Keratinocyte (primary cell): ENCODE results near the gene ATP9B. TPM values are rescaled to one million over a fixed set of nuclear protein-coding genes. Genes with fewer than 3 reads are reported as not detected.

ENCODE experiments used
- DNase-seq: peaks from one replicate; pipeline ENCODE4 v3.0.0-alpha.2; 2011; ENCODE audit warnings: low read depth, missing footprints, low spot score
- FAIRE-seq: peaks from 2 replicates; lab custom pipeline; 2011; peaks lifted over from hg19 to GRCh38; lab: Jason Lieb, UNC
- H2AFZ ChIP-seq: 2 replicates; pipeline ENCODE4 v1.6.0; 2012; ENCODE audit warnings: low read length, control low read depth, inconsistent platforms; ENCODE audit not compliant: control insufficient read depth
- H3K27ac ChIP-seq: 2 replicates; pipeline ENCODE4 v1.5.1; 2011; ENCODE audit warnings: low read length; ENCODE audit not compliant: control insufficient read depth, insufficient read depth
- H3K27me3 ChIP-seq: 3 replicates; pipeline ENCODE4 v1.6.0; 2011; ENCODE audit warnings: low read length; ENCODE audit not compliant: control insufficient read depth, insufficient read depth; ENCODE audit errors: extremely low read depth
- H3K36me3 ChIP-seq, 2 experiments: 2 replicates in 1 of 2; 3 replicates in 1 of 2; pipeline ENCODE4 v1.5.1; 2011; ENCODE audit warnings: low read length in 2 of 2, mild to moderate bottlenecking in 1 of 2; ENCODE audit not compliant: control insufficient read depth in 2 of 2, insufficient read depth in 2 of 2; ENCODE audit errors: extremely low read depth in 1 of 2
- H3K4me1 ChIP-seq: 3 replicates; pipeline ENCODE4 v1.5.1; 2011; ENCODE audit warnings: low read length; ENCODE audit not compliant: control insufficient read depth, insufficient read depth; ENCODE audit errors: extremely low read depth
- H3K4me2 ChIP-seq: 3 replicates; pipeline ENCODE4 v1.6.0; 2011; ENCODE audit warnings: low read depth, low read length; ENCODE audit not compliant: control insufficient read depth, insufficient read depth; ENCODE audit errors: extremely low read depth
- H3K4me3 ChIP-seq, 3 experiments: fragments of 200-600 bp in 1 of 3; sonication (generic) in 1 of 3; 2 replicates in 2 of 3; 3 replicates in 1 of 3; pipeline ENCODE4 v1.5.1; 2011 to 2016; ENCODE audit warnings: low read length in 3 of 3, mild to moderate bottlenecking in 3 of 3, control low read depth in 2 of 3, inconsistent platforms in 1 of 3, low read depth in 1 of 3, mixed read lengths in 1 of 3, mixed run types in 1 of 3, moderate library complexity in 1 of 3; ENCODE audit not compliant: control insufficient read depth in 2 of 3, insufficient read depth in 2 of 3; ENCODE audit errors: extremely low read depth in 1 of 3
- H3K79me2 ChIP-seq: 2 replicates; pipeline ENCODE4 v1.6.0; 2012; ENCODE audit warnings: low read length; ENCODE audit not compliant: control insufficient read depth, insufficient read depth
- H3K9ac ChIP-seq: 3 replicates; pipeline ENCODE4 v1.6.0; 2011; ENCODE audit warnings: low read length; ENCODE audit not compliant: control insufficient read depth, insufficient read depth; ENCODE audit errors: extremely low read depth
- H3K9me1 ChIP-seq: 3 replicates; pipeline ENCODE4 v1.6.0; 2011; ENCODE audit warnings: low read length; ENCODE audit not compliant: control insufficient read depth, insufficient read depth; ENCODE audit errors: extremely low read depth
- H3K9me3 ChIP-seq: 2 replicates; pipeline ENCODE4 v1.5.1; 2012; ENCODE audit warnings: low read depth, low read length; ENCODE audit not compliant: control insufficient read depth
- H4K20me1 ChIP-seq: 3 replicates; pipeline ENCODE4 v1.6.0; 2011; ENCODE audit warnings: low read length; ENCODE audit not compliant: control insufficient read depth, insufficient read depth; ENCODE audit errors: extremely low read depth
- EZH2 ChIP-seq: IDR thresholded peaks from one replicate; pipeline ENCODE4 v1.6.1; 2012; ENCODE audit warnings: inconsistent platforms, mild to moderate bottlenecking, low read length, moderate library complexity
- dilution Hi-C: fragments of 300-500 bp; cut with MboI; formaldehyde crosslinking; loops from one replicate; pipeline ENCODE4 v1.7.0; 2020; ENCODE audit warnings: low sequenced_read_pairs; ENCODE audit not compliant: extremely low pct_ligation_motif_present
- polyA plus RNA-seq, 5 experiments: library from polyadenylated mRNA; depleted of rRNA in 3 of 5; stranded (reverse) in 3 of 5; stranded (forward) in 1 of 5; unstranded in 1 of 5; fragments of >200 nt; gene quantifications; 1 replicate in 1 of 5; 2 replicates in 3 of 5; 3 replicates in 1 of 5; pipeline versions ENCODE4 v1.2.1 to v1.2.3, GENCODE V29; 2011 to 2012; ENCODE audit warnings: missing spikeins in 2 of 5, low read depth in 1 of 5, low replicate concordance in 1 of 5
- TF ChIP-seq, protein P1 (sequence below), 3 experiments: IDR thresholded peaks in 1 of 3; conservative IDR thresholded peaks in 1 of 3; optimal IDR thresholded peaks in 1 of 3; 2 replicates in 2 of 3; 3 replicates in 1 of 3; pipeline versions ENCODE3 to v1.5.1; 2011; ENCODE audit warnings: low read length in 3 of 3, mild to moderate bottlenecking in 3 of 3, moderate library complexity in 2 of 3, control low read depth in 1 of 3, inconsistent platforms in 1 of 3; ENCODE audit not compliant: insufficient read depth in 2 of 3; ENCODE audit errors: extremely low read depth in 1 of 3

ATP9B gene
- polyA plus RNA-seq, 1 donor (not counting 4 experiments of a cell fraction or from before 2014, with no cell fraction given), result 16.1 TPM

GRCh38 chr18:79195716-79196683, 126.8 kb downstream of the ATP9B start:
- Histone ChIP-seq H3K4me1 (no peaks in the 10 kb centered on the region), H3K4me2 (no peak overlapping the region), H3K27me3 (peaks cover 3% of the 10 kb centered on the region), H3K4me3 (no peak overlapping the region), H3K79me2 (no peaks in the 10 kb centered on the region), H2AFZ (no peak overlapping the region), H3K9me3 (no peaks in the 10 kb centered on the region), H4K20me1 (no peaks in the 10 kb centered on the region), H3K9me1 (no peaks in the 10 kb centered on the region), H3K9ac (no peak overlapping the region), H3K36me3 (no peaks in the 10 kb centered on the region), H3K27ac (no peak overlapping the region)
- TF ChIP-seq, protein P1, sequence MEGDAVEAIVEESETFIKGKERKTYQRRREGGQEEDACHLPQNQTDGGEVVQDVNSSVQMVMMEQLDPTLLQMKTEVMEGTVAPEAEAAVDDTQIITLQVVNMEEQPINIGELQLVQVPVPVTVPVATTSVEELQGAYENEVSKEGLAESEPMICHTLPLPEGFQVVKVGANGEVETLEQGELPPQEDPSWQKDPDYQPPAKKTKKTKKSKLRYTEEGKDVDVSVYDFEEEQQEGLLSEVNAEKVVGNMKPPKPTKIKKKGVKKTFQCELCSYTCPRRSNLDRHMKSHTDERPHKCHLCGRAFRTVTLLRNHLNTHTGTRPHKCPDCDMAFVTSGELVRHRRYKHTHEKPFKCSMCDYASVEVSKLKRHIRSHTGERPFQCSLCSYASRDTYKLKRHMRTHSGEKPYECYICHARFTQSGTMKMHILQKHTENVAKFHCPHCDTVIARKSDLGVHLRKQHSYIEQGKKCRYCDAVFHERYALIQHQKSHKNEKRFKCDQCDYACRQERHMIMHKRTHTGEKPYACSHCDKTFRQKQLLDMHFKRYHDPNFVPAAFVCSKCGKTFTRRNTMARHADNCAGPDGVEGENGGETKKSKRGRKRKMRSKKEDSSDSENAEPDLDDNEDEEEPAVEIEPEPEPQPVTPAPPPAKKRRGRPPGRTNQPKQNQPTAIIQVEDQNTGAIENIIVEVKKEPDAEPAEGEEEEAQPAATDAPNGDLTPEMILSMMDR (optimal IDR thresholded peaks at IDR 0.05 in 1 of 3, IDR thresholded peaks at IDR 0.05 in 1 of 3, conservative IDR thresholded peaks at IDR 0.05 in 1 of 3; ENCODE audit: extremely low read depth in 1 of 3, insufficient read depth in 2 of 3, low read length in 3 of 3), result no peak
- TF ChIP-seq EZH2, result no peak
- no peak for DNase-seq
- FAIRE-seq, result no peak
- dilution Hi-C loops, result no loop called here

DNA sequence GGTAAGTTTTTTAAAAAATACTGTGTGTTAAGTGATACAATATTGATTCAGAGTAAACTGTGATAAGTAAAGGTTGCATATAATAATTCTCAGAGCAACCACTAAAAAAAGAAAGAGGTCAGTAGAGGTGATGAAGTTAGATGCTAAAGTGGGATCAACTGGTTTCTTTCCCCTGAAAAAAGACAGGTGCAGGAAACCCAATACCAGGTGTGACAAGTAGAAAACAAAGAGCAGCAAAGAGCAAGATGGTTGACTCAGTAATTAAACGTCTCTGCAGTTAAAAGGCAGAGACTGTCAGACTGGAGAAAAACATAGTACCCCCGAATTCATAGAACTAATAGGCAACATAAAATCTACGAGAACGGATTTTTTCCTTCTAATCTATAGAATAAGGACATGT, 128.3 kb downstream of the ATP9B start:
- Histone ChIP-seq H3K27ac (no peak overlapping the region), H4K20me1 (no peaks in the 10 kb centered on the region), H3K4me2 (no peak overlapping the region), H2AFZ (no peak overlapping the region), H3K9me1 (no peaks in the 10 kb centered on the region), H3K4me3 (no peak overlapping the region), H3K4me1 (no peaks in the 10 kb centered on the region), H3K79me2 (no peaks in the 10 kb centered on the region), H3K36me3 (no peaks in the 10 kb centered on the region), H3K9me3 (no peaks in the 10 kb centered on the region), H3K27me3 (peaks cover 3% of the 10 kb centered on the region), H3K9ac (no peak overlapping the region)
- FAIRE-seq, result no peak
- DNase-seq, result no peak
- TF ChIP-seq, protein P1 (optimal IDR thresholded peaks at IDR 0.05 in 1 of 3, IDR thresholded peaks at IDR 0.05 in 1 of 3, conservative IDR thresholded peaks at IDR 0.05 in 1 of 3; ENCODE audit: extremely low read depth in 1 of 3, insufficient read depth in 2 of 3, low read length in 3 of 3), result no peak
- TF ChIP-seq EZH2, result no peak
- dilution Hi-C loops, result no loop called here
